Type B pancreatic cell (in vitro differentiated cells): ENCODE data around the gene BMP3. TPM values are rescaled to one million over a fixed set of nuclear protein-coding genes. Genes with fewer than 3 reads are reported as not detected.

ENCODE experiments used
- DNase-seq: peaks from one replicate; pipeline ENCODE4 v3.0.0; 2021; ENCODE audit warnings: mixed read lengths; ENCODE audit not compliant: unreplicated experiment; ENCODE audit errors: extremely low spot score
- H3K27ac Mint-ChIP-seq: 2 replicates; pipeline ENCODE4 v1.8.0; 2021; ENCODE audit warnings: mild to moderate bottlenecking, mixed read lengths
- H3K27me3 Mint-ChIP-seq: 2 replicates; pipeline ENCODE4 v1.8.0; 2021; ENCODE audit warnings: mixed read lengths
- H3K36me3 Mint-ChIP-seq: 2 replicates; pipeline ENCODE4 v1.8.0; 2021; ENCODE audit warnings: mixed read lengths
- H3K4me1 Mint-ChIP-seq: one replicate; pipeline ENCODE4 v1.8.0; 2021; ENCODE audit warnings: mixed read lengths; ENCODE audit not compliant: unreplicated experiment
- H3K4me3 Mint-ChIP-seq: 2 replicates; pipeline ENCODE4 v1.8.0; 2021; ENCODE audit warnings: mild to moderate bottlenecking, mixed read lengths
- H3K9me3 Mint-ChIP-seq: 2 replicates; pipeline ENCODE4 v1.8.0; 2021; ENCODE audit warnings: mixed read lengths
- CTCF ChIP-seq: fragments of 200-600 bp; sonication (generic); conservative IDR thresholded peaks from 2 replicates; pipeline ENCODE4 v1.5.0; 2021; ENCODE audit warnings: antibody characterized with exemption, mild to moderate bottlenecking
- total RNA-seq: library from RNA; stranded (reverse); gene quantifications from 2 replicates; pipeline ENCODE4 v1.2.1, GENCODE V29; 2021; ENCODE audit warnings: low replicate concordance

Gene BMP3
- total RNA-seq, 1 donor from 2014 or later: 10.7 TPM

GRCh38 chr4:81038636-81039350 is 8.3 kb downstream of the BMP3 start:
- Mint-ChIP-seq H3K9me3 (no peaks in the 10 kb centered on the region), H3K27me3 (peaks cover 53% of the 10 kb centered on the region), H3K4me1 (no peaks in the 10 kb centered on the region), H3K4me3 (no peak overlapping the region), H3K36me3 (no peaks in the 10 kb centered on the region), H3K27ac (no peak overlapping the region)
- DNase-seq: no peak
- TF ChIP-seq CTCF: no peak

GRCh38 chr4:81039351-81039972 is 9.0 kb downstream of the BMP3 start:
- Mint-ChIP-seq H3K4me1 (no peaks in the 10 kb centered on the region), H3K27ac (no peak overlapping the region), H3K27me3 (peaks cover 50% of the 10 kb centered on the region), H3K36me3 (no peaks in the 10 kb centered on the region), H3K4me3 (no peak overlapping the region), H3K9me3 (no peaks in the 10 kb centered on the region)
- TF ChIP-seq CTCF: no peak
- DNase-seq: no peak

GRCh38 chr4:81040012-81040659 is 9.6 kb downstream of the BMP3 start:
- TF ChIP-seq CTCF: peak; percentile 84
- no peak for DNase-seq
- H3K4me1 Mint-ChIP-seq: no peaks in the 10 kb centered on the region
- peaks cover 49% of the 10 kb centered on the region for H3K27me3 Mint-ChIP-seq
- no peaks in the 10 kb centered on the region for H3K36me3 Mint-ChIP-seq
- H3K4me3 Mint-ChIP-seq: no peak overlapping the region
- no peaks in the 10 kb centered on the region for H3K9me3 Mint-ChIP-seq
- H3K27ac Mint-ChIP-seq: no peak overlapping the region

GRCh38 chr4:81042578-81043365 is 12.3 kb downstream of the BMP3 start:
- TF ChIP-seq CTCF: no peak
- Mint-ChIP-seq H3K27me3 (peaks cover 51% of the 10 kb centered on the region), H3K4me3 (no peak overlapping the region), H3K27ac (no peak overlapping the region), H3K36me3 (no peaks in the 10 kb centered on the region), H3K4me1 (no peaks in the 10 kb centered on the region), H3K9me3 (no peaks in the 10 kb centered on the region)
- DNase-seq: no peak

- TF ChIP-seq CTCF: no peak
- Mint-ChIP-seq H3K4me1 (peaks cover 5% of the 10 kb centered on the region), H3K36me3 (no peaks in the 10 kb centered on the region), H3K27ac (no peak overlapping the region), H3K27me3 (peaks cover 39% of the 10 kb centered on the region), H3K4me3 (no peak overlapping the region), H3K9me3 (no peaks in the 10 kb centered on the region)
- DNase-seq: no peak
Measured at GRCh38 chr4:81049330-81049729, 18.8 kb downstream of the BMP3 start.
